Caco-2 (cell line): ENCODE results near the gene PIGR. TPM values are rescaled to one million over a fixed set of nuclear protein-coding genes. Genes with fewer than 3 reads are reported as not detected.

ENCODE experiments used
- BruUV-seq: library from RNA; stranded (reverse); fragments of 400-500 nt; replicated peaks from 2 replicates; lab custom pipeline; 2021; lab: Mats Ljungman, UMichigan
- CTCF ChIA-PET: fragments of 300-600 bp; sonication (Branson Sonifier 250); formaldehyde crosslinking; loops from one replicate; lab custom pipeline; 2022; ENCODE audit warnings: antibody characterized with exemption; lab: Charles Lee
- POLR2A ChIA-PET: fragments of 300-600 bp; sonication (Branson Sonifier 250); formaldehyde crosslinking; loops from one replicate; lab custom pipeline; 2022; ENCODE audit warnings: antibody characterized with exemption; lab: Charles Lee
- DNase-seq, 2 experiments: peaks; one replicate each; pipeline versions ENCODE4 v3.0.0 to v3.0.0-alpha.2; 2020 to 2022
- H3K27me3 ChIP-seq: replicated peaks from 2 replicates; pipeline ENCODE4 v1.6.0; 2011; ENCODE audit warnings: low read length; ENCODE audit not compliant: control insufficient read depth, insufficient read depth
- H3K36me3 ChIP-seq: 2 replicates; pipeline ENCODE4 v1.5.1; 2011; ENCODE audit warnings: low read length; ENCODE audit not compliant: control insufficient read depth, insufficient read depth
- H3K4me1 ChIP-seq: fragments of 250-450 bp; sonication (Bioruptor Pico); 2 replicates; pipeline ENCODE4 v1.5.1; 2020; ENCODE audit warnings: mild to moderate bottlenecking
- H3K4me3 ChIP-seq: 2 replicates; pipeline ENCODE4 v1.5.1; 2011; ENCODE audit warnings: low read depth, mild to moderate bottlenecking, control low read depth, low read length
- H3K9me3 ChIP-seq: fragments of 250-450 bp; sonication (Bioruptor Pico); 2 replicates; pipeline ENCODE4 v1.5.1; 2020; ENCODE audit warnings: mild to moderate bottlenecking, moderate library complexity
- H3K27ac Mint-ChIP-seq: one replicate; pipeline ENCODE4 v1.8.0; 2022; ENCODE audit warnings: mixed read lengths; ENCODE audit not compliant: unreplicated experiment
- H3K27me3 Mint-ChIP-seq: one replicate; pipeline ENCODE4 v1.8.0; 2022; ENCODE audit warnings: mixed read lengths; ENCODE audit not compliant: insufficient read depth, unreplicated experiment
- H3K36me3 Mint-ChIP-seq: one replicate; pipeline ENCODE4 v1.8.0; 2022; ENCODE audit warnings: mild to moderate bottlenecking, mixed read lengths; ENCODE audit not compliant: insufficient read depth, unreplicated experiment
- H3K4me1 Mint-ChIP-seq: one replicate; pipeline ENCODE4 v1.8.0; 2022; ENCODE audit warnings: low read depth, mixed read lengths; ENCODE audit not compliant: unreplicated experiment
- H3K4me3 Mint-ChIP-seq: one replicate; pipeline ENCODE4 v1.8.0; 2022; ENCODE audit warnings: mild to moderate bottlenecking, moderate library complexity, mixed read lengths; ENCODE audit not compliant: unreplicated experiment
- H3K9me3 Mint-ChIP-seq: one replicate; pipeline ENCODE4 v1.8.0; 2022; ENCODE audit warnings: mixed read lengths; ENCODE audit not compliant: unreplicated experiment
- intact Hi-C: fragments of 100-400 bp; cut with micrococcal nuclease; formaldehyde crosslinking; loops from one replicate; pipeline ENCODE4 v1.10.0; 2022; ENCODE audit not compliant: unreplicated experiment
- total RNA-seq: library from RNA; stranded (reverse); gene quantifications from 2 replicates; pipeline ENCODE4 v1.2.3, GENCODE V29; 2022
- TF ChIP-seq, protein P1 (sequence below), 2 experiments: fragments of 200-600 bp in 1 of 2; IDR thresholded peaks; 1 replicate in 1 of 2; 2 replicates in 1 of 2; pipeline versions ENCODE4 v1.5.1 to v1.8.0; 2011 to 2022; ENCODE audit warnings: antibody characterized with exemption in 1 of 2, control low read depth in 1 of 2, inconsistent platforms in 1 of 2, low read depth in 1 of 2, low read length in 1 of 2, mild to moderate bottlenecking in 1 of 2, moderate library complexity in 1 of 2; ENCODE audit not compliant: insufficient read depth in 1 of 2, severe bottlenecking in 1 of 2, unreplicated experiment in 1 of 2

The PIGR gene
- total RNA-seq, 1 experiment from 2014 or later = not detected

DNA sequence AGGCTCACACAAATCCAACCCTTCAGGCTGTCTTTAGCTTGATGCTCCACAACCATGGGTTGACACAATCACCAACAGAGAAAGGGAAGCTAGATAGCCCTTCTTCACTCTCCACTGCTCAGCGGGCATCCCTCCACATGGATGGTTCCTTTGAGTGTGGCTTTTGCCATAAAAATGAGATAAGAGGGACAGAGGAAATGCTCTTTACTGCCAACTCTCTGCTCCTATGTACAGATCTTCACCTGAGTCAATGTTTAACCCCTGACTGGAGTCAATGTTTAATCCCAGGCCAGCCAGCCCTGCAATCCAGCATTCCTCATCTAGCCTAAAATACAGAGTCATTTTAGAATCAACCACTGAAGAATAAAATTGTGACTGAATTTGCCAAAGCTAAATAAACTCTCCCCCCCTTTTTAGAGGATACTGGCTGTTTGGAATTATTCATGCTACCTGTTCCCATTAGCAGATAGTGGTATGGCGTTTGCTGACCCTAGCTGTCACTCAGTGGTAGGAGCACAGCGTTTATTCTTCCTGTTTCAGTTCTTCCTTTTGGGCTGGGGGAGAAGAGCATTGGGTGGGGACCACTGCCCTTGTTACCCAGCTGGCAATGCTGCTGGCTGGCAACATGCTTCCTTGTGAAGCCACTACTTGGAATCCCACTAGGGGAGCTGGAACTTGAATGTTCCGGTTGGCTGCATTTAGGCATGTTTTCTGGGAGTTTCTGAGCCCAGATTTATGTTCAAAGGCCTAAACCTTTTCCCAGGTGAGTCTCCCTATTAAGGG lies 5.2 kb upstream of the PIGR start:
- Histone ChIP-seq H3K4me3 (no peak overlapping the region), H3K36me3 (no peaks in the 10 kb centered on the region), H3K9me3 (peaks cover 7% of the 10 kb centered on the region; the same call in 1 of the 2 replicates), H3K4me1 (peaks cover 55% of the 10 kb centered on the region), H3K27me3 (no peaks in the 10 kb centered on the region)
- Mint-ChIP-seq H3K27ac (peak overlapping the region; percentile 82), H3K4me1 (peaks cover 41% of the 10 kb centered on the region), H3K27me3 (no peaks in the 10 kb centered on the region), H3K4me3 (peak overlapping the region; percentile 30), H3K9me3 (peaks cover 6% of the 10 kb centered on the region), H3K36me3 (no peaks in the 10 kb centered on the region)
- intact Hi-C loops = loop anchor here (1.0 to 2.0 kb wide), 2 partner anchors 17 to 31 kb away; no protein-coding TSS in a partner anchor
- TF ChIP-seq, protein P1, sequence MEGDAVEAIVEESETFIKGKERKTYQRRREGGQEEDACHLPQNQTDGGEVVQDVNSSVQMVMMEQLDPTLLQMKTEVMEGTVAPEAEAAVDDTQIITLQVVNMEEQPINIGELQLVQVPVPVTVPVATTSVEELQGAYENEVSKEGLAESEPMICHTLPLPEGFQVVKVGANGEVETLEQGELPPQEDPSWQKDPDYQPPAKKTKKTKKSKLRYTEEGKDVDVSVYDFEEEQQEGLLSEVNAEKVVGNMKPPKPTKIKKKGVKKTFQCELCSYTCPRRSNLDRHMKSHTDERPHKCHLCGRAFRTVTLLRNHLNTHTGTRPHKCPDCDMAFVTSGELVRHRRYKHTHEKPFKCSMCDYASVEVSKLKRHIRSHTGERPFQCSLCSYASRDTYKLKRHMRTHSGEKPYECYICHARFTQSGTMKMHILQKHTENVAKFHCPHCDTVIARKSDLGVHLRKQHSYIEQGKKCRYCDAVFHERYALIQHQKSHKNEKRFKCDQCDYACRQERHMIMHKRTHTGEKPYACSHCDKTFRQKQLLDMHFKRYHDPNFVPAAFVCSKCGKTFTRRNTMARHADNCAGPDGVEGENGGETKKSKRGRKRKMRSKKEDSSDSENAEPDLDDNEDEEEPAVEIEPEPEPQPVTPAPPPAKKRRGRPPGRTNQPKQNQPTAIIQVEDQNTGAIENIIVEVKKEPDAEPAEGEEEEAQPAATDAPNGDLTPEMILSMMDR (IDR thresholded peaks at IDR 0.05; ENCODE audit: insufficient read depth in 1 of 2, low read depth in 1 of 2, low read length in 1 of 2, severe bottlenecking in 1 of 2, unreplicated experiment in 1 of 2) = no peak
- DNase-seq = peak; percentile 55 to 64
- BruUV-seq = no TSS peak
- POLR2A ChIA-PET = no interaction called here
- CTCF ChIA-PET = interaction anchor here (0.7 to 2.0 kb wide), 5 partner anchors 9 to 39 kb away, joined by 3 to 6 read pairs (median 5); no protein-coding TSS in a partner anchor

DNA sequence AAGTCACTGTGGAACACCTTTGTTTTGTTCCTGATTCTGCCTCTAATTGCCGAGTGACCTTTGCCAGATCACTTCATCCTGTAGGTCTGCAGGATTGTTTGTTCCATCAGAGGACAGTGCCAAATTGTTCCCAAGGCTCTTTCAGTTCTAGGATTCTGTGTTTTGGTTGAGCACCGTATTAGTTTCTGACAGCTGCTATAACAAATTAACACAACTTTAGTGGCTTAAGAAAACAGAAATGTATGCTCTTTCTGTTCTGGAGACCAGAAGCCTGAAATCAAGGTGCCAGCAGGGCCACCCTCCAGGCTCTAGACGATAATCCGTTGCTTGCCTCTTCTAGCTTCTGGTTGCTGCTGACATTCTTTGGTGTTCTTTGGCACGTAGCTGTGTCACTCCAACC lies 3.4 kb upstream of the PIGR start:
- Histone ChIP-seq H3K4me3 (no peak overlapping the region), H3K27me3 (no peaks in the 10 kb centered on the region), H3K9me3 (peaks cover 7% of the 10 kb centered on the region; the same call in 1 of the 2 replicates), H3K36me3 (no peaks in the 10 kb centered on the region), H3K4me1 (peaks cover 38% of the 10 kb centered on the region)
- TF ChIP-seq, protein P1 (IDR thresholded peaks at IDR 0.05; ENCODE audit: insufficient read depth in 1 of 2, low read depth in 1 of 2, low read length in 1 of 2, severe bottlenecking in 1 of 2, unreplicated experiment in 1 of 2) = no peak
- BruUV-seq = no TSS peak
- no peak for DNase-seq
- POLR2A ChIA-PET = no interaction called here
- Mint-ChIP-seq H3K9me3 (peaks cover 6% of the 10 kb centered on the region), H3K27me3 (no peaks in the 10 kb centered on the region), H3K4me3 (no peak overlapping the region), H3K27ac (no peak overlapping the region), H3K4me1 (peaks cover 28% of the 10 kb centered on the region), H3K36me3 (no peaks in the 10 kb centered on the region)
- intact Hi-C loops = no loop called here
- CTCF ChIA-PET = interaction anchor here (0.9 kb wide), 1 partner anchor 33 kb away, joined by 3 read pairs; no protein-coding TSS in a partner anchor

DNA sequence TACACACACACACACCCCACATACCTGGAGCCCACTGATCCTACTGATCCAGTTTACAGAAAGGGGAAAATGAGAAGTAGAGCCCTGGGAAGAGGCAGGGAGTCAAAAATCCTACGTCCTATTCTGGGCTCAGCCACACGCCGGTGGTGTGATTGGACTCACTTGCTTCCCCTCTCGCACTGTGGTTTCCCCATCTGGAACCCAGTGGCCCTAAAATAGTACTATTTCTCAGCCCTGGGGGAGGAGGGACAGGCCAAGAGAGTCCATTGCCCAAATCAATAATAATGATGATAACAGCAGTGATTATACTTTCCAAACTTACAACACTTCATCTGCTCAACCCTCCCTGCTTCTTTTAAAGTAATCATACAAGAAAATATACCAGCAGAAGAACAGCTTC lies 2.9 kb upstream of the PIGR start:
- ChIA-PET POLR2A (no interaction called here), CTCF (interaction anchor here (0.9 to 1.1 kb wide), 2 partner anchors 30 to 33 kb away, joined by 3 to 4 read pairs; no protein-coding TSS in a partner anchor)
- H3K36me3 ChIP-seq = no peaks in the 10 kb centered on the region
- H3K9me3 ChIP-seq = peaks cover 7% of the 10 kb centered on the region; the same call in 1 of the 2 replicates
- no peaks in the 10 kb centered on the region for H3K36me3 Mint-ChIP-seq
- peaks cover 35% of the 10 kb centered on the region for H3K4me1 ChIP-seq
- no peaks in the 10 kb centered on the region for H3K27me3 Mint-ChIP-seq
- H3K4me1 Mint-ChIP-seq = peaks cover 28% of the 10 kb centered on the region
- H3K4me3 Mint-ChIP-seq = no peak overlapping the region
- no peak overlapping the region for H3K27ac Mint-ChIP-seq
- intact Hi-C loops = no loop called here
- no peak for DNase-seq
- H3K27me3 ChIP-seq = no peaks in the 10 kb centered on the region
- no TSS peak for BruUV-seq
- H3K9me3 Mint-ChIP-seq = peaks cover 6% of the 10 kb centered on the region
- no peak overlapping the region for H3K4me3 ChIP-seq
- TF ChIP-seq, protein P1 (IDR thresholded peaks at IDR 0.05; ENCODE audit: insufficient read depth in 1 of 2, low read depth in 1 of 2, low read length in 1 of 2, severe bottlenecking in 1 of 2, unreplicated experiment in 1 of 2) = no peak
